ENCODE results near the gene CTNNA3. TPM values are rescaled to one million over a fixed set of nuclear protein-coding genes. Genes with fewer than 3 reads are reported as not detected.

CTNNA3 gene
- polyA plus RNA-seq, 1 donor from 2014 or later = 0.14 TPM

GRCh38 chr10:67308912-67309311 is 387.1 kb downstream of the CTNNA3 start:
- H3K27me3 ChIP-seq (ENCODE audit: insufficient read depth, low read depth, low read length) = no peaks in the 10 kb centered on the region
- H3K9ac ChIP-seq (ENCODE audit: low read length) = no peak overlapping the region
- TF ChIP-seq CTCF (IDR thresholded peaks at IDR 0.05; ENCODE audit: poor library complexity, severe bottlenecking) = no peak
- no peak for TF ChIP-seq TAF1 (IDR thresholded peaks at IDR 0.05; ENCODE audit: low read depth)
- TF ChIP-seq SMC3 (conservative IDR thresholded peaks at IDR 0.05; ENCODE audit: poor library complexity) = no peak
- TF ChIP-seq EZH2 (IDR thresholded peaks at IDR 0.05; ENCODE audit: borderline replicate concordance, insufficient read depth, low read length, poor library complexity, severe bottlenecking) = no peak
- TF ChIP-seq RAD21 (conservative IDR thresholded peaks at IDR 0.05) = no peak
- H3K36me3 ChIP-seq (ENCODE audit: insufficient read depth, low read length) = no peaks in the 10 kb centered on the region
- no peaks in the 10 kb centered on the region for H3K9me3 ChIP-seq (ENCODE audit: low read length)
- no peaks in the 10 kb centered on the region for H3F3A ChIP-seq (ENCODE audit: insufficient read depth, low read length, poor library complexity, severe bottlenecking)
- H3K4me3 ChIP-seq (ENCODE audit: low read length) = no peak overlapping the region
- H4K20me1 ChIP-seq (ENCODE audit: insufficient read depth) = no peaks in the 10 kb centered on the region
- no peaks in the 10 kb centered on the region for H3K9me2 ChIP-seq (ENCODE audit: insufficient read depth, low read length)
- no peak overlapping the region for H2AFZ ChIP-seq (ENCODE audit: low read depth, low read length)
- H3K79me2 ChIP-seq (replicated peaks; ENCODE audit: insufficient read depth, low read length) = no peaks in the 10 kb centered on the region
- no peak overlapping the region for H3K27ac ChIP-seq (ENCODE audit: low read length)
- H3K4me2 ChIP-seq (ENCODE audit: low read length) = no peak overlapping the region

GRCh38 chr10:67306588-67307205 is 389.3 kb downstream of the CTNNA3 start:
- Histone ChIP-seq H3K9me2 (ENCODE audit: insufficient read depth, low read length) (no peaks in the 10 kb centered on the region), H2AFZ (ENCODE audit: low read depth, low read length) (no peak overlapping the region), H3K27ac (ENCODE audit: low read length) (no peak overlapping the region), H3K36me3 (ENCODE audit: insufficient read depth, low read length) (no peaks in the 10 kb centered on the region), H3K79me2 (replicated peaks; ENCODE audit: insufficient read depth, low read length) (no peaks in the 10 kb centered on the region), H3K9me3 (ENCODE audit: low read length) (no peaks in the 10 kb centered on the region), H4K20me1 (ENCODE audit: insufficient read depth) (no peaks in the 10 kb centered on the region), H3K27me3 (ENCODE audit: insufficient read depth, low read depth, low read length) (no peaks in the 10 kb centered on the region), H3K9ac (ENCODE audit: low read length) (no peak overlapping the region), H3K4me2 (ENCODE audit: low read length) (no peak overlapping the region), H3K4me3 (ENCODE audit: low read length) (no peak overlapping the region), H3F3A (ENCODE audit: insufficient read depth, low read length, poor library complexity, severe bottlenecking) (no peaks in the 10 kb centered on the region)
- TF ChIP-seq SMC3 (conservative IDR thresholded peaks at IDR 0.05; ENCODE audit: poor library complexity) (peak; percentile 20), CTCF (IDR thresholded peaks at IDR 0.05; ENCODE audit: poor library complexity, severe bottlenecking) (no peak), EZH2 (IDR thresholded peaks at IDR 0.05; ENCODE audit: borderline replicate concordance, insufficient read depth, low read length, poor library complexity, severe bottlenecking) (no peak), EP300 (conservative IDR thresholded peaks at IDR 0.05; ENCODE audit: poor library complexity, severe bottlenecking) (no peak), RAD21 (conservative IDR thresholded peaks at IDR 0.05) (peak; percentile 24), POLR2AphosphoS5 (IDR thresholded peaks at IDR 0.05) (no peak)

- H3K27me3 ChIP-seq (ENCODE audit: insufficient read depth, low read depth, low read length) = no peaks in the 10 kb centered on the region
- H3K9me2 ChIP-seq (ENCODE audit: insufficient read depth, low read length) = no peaks in the 10 kb centered on the region
- TF ChIP-seq RAD21 (conservative IDR thresholded peaks at IDR 0.05) (no peak), EZH2 (IDR thresholded peaks at IDR 0.05; ENCODE audit: borderline replicate concordance, insufficient read depth, low read length, poor library complexity, severe bottlenecking) (no peak), EP300 (conservative IDR thresholded peaks at IDR 0.05; ENCODE audit: poor library complexity, severe bottlenecking) (no peak), MXI1 (conservative IDR thresholded peaks at IDR 0.05; ENCODE audit: poor library complexity, severe bottlenecking) (no peak), REST (IDR thresholded peaks at IDR 0.05; ENCODE audit: borderline replicate concordance) (no peak), POLR2AphosphoS5 (IDR thresholded peaks at IDR 0.05) (no peak), SMC3 (conservative IDR thresholded peaks at IDR 0.05; ENCODE audit: poor library complexity) (no peak)
- no peak overlapping the region for H3K27ac ChIP-seq (ENCODE audit: low read length)
- H3K79me2 ChIP-seq (replicated peaks; ENCODE audit: insufficient read depth, low read length) = no peaks in the 10 kb centered on the region
- H3K36me3 ChIP-seq (ENCODE audit: insufficient read depth, low read length) = no peaks in the 10 kb centered on the region
- H2AFZ ChIP-seq (ENCODE audit: low read depth, low read length) = no peak overlapping the region
- no peaks in the 10 kb centered on the region for H3K9me3 ChIP-seq (ENCODE audit: low read length)
- no peaks in the 10 kb centered on the region for H4K20me1 ChIP-seq (ENCODE audit: insufficient read depth)
- no peak overlapping the region for H3K4me3 ChIP-seq (ENCODE audit: low read length)
- H3K9ac ChIP-seq (ENCODE audit: low read length) = no peak overlapping the region
- H3F3A ChIP-seq (ENCODE audit: insufficient read depth, low read length, poor library complexity, severe bottlenecking) = no peaks in the 10 kb centered on the region
- H3K4me2 ChIP-seq (ENCODE audit: low read length) = no peak overlapping the region
Measured at GRCh38 chr10:67302701-67303100, 393.3 kb downstream of the CTNNA3 start.
